Peyer's patch (tissue), 4 donors: Measurements from ENCODE around the gene IL1RN.

Experiments
- CTCF ChIP-seq, 6 experiments: fragments of 450-650 bp in 4 of 6; fragments of 200-600 bp in 2 of 6; sonication (generic) in 1 of 6; IDR thresholded peaks; one replicate each; pipeline ENCODE4 v1.5.1; 2017 to 2019; ENCODE audit warnings: antibody characterized with exemption in 6 of 6, mild to moderate bottlenecking in 3 of 6, moderate library complexity in 1 of 6
- POLR2A ChIP-seq, 2 donors: fragments of 450-650 bp; IDR thresholded peaks; one replicate each; pipeline ENCODE4 v1.5.1; 2017; ENCODE audit warnings: antibody characterized with exemption in 2 of 2, mild to moderate bottlenecking in 2 of 2, moderate library complexity in 2 of 2

- TF ChIP-seq CTCF (IDR thresholded peaks at IDR 0.05): no peak
- no peak for TF ChIP-seq POLR2A (IDR thresholded peaks at IDR 0.05)
Measured at GRCh38 chr2:113155331-113155730, 27.9 kb downstream of the IL1RN start.
